Prostate gland (tissue), 2 donors: ENCODE measurements around the gene GPR45.

Experiments used
- POLR2AphosphoS5 ChIP-seq: sonication (generic); formaldehyde crosslinking; IDR thresholded peaks from one replicate; pipeline ENCODE4 v1.6.1; 2017; ENCODE audit warnings: antibody characterized with exemption
- TF ChIP-seq, protein P1 (sequence below), 4 experiments: fragments of 200-600 bp in 2 of 4; fragments of 450-650 bp in 2 of 4; sonication (generic) in 2 of 4; IDR thresholded peaks; 1 replicate in 3 of 4; 2 replicates in 1 of 4; pipeline ENCODE4 v1.5.1; 2016 to 2019; ENCODE audit warnings: antibody characterized with exemption in 4 of 4, mild to moderate bottlenecking in 2 of 4, moderate library complexity in 2 of 4

GRCh38 chr2:105287692-105288091 lies 46.1 kb downstream of the GPR45 start:
- TF ChIP-seq, protein P1, sequence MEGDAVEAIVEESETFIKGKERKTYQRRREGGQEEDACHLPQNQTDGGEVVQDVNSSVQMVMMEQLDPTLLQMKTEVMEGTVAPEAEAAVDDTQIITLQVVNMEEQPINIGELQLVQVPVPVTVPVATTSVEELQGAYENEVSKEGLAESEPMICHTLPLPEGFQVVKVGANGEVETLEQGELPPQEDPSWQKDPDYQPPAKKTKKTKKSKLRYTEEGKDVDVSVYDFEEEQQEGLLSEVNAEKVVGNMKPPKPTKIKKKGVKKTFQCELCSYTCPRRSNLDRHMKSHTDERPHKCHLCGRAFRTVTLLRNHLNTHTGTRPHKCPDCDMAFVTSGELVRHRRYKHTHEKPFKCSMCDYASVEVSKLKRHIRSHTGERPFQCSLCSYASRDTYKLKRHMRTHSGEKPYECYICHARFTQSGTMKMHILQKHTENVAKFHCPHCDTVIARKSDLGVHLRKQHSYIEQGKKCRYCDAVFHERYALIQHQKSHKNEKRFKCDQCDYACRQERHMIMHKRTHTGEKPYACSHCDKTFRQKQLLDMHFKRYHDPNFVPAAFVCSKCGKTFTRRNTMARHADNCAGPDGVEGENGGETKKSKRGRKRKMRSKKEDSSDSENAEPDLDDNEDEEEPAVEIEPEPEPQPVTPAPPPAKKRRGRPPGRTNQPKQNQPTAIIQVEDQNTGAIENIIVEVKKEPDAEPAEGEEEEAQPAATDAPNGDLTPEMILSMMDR (IDR thresholded peaks at IDR 0.05): peak in 3 of 4 experiments; percentile 26 to 45 (median 42)
- no peak for TF ChIP-seq POLR2AphosphoS5
